CD4-positive, CD25-positive, alpha-beta regulatory T cell (primary cell): ENCODE data around the gene NLRP10. TPM values are rescaled to one million over a fixed set of nuclear protein-coding genes. Genes with fewer than 3 reads are reported as not detected.
"Not testable (repeated sequence)": the region's sequence is repeated elsewhere in the genome, so short reads cannot be mapped to it uniquely, and the experiment has no call there.

Source experiments
- ATAC-seq, 2 donors: fragments of 150-1000 bp; cut with Tn5 transposase; one replicate each; pipeline ENCODE4 v1.10.0; 2021; ENCODE audit warnings: low read depth in 2 of 2, moderate number of reproducible peaks in 2 of 2, moderate library complexity in 1 of 2
- DNase-seq, 3 donors: peaks; one replicate each; pipeline versions ENCODE4 v3.0.0 to v3.0.0-alpha.2; 2012 to 2022; ENCODE audit warnings: mixed read lengths in 1 of 3
- H3K27ac ChIP-seq: one replicate; pipeline ENCODE4 v1.7.0; 2013; ENCODE audit warnings: mild to moderate bottlenecking, low read length; ENCODE audit not compliant: insufficient read depth, poor library complexity, severe bottlenecking
- H3K27me3 ChIP-seq: one replicate; pipeline ENCODE4 v1.7.0; 2013; ENCODE audit warnings: low read length; ENCODE audit not compliant: control insufficient read depth, insufficient read depth
- H3K36me3 ChIP-seq: one replicate; pipeline ENCODE4 v1.7.0; 2013; ENCODE audit warnings: mild to moderate bottlenecking, low read length, moderate library complexity; ENCODE audit not compliant: control insufficient read depth, insufficient read depth
- H3K4me1 ChIP-seq: 2 replicates; pipeline ENCODE4 v1.7.0; 2013; ENCODE audit warnings: mild to moderate bottlenecking, low read length; ENCODE audit not compliant: insufficient read depth, control insufficient read depth, poor library complexity, severe bottlenecking
- H3K4me3 ChIP-seq: one replicate; pipeline ENCODE4 v1.7.0; 2013; ENCODE audit warnings: low read depth, mild to moderate bottlenecking, low read length, moderate library complexity
- H3K9me3 ChIP-seq, 2 experiments: 1 replicate in 1 of 2; 2 replicates in 1 of 2; pipeline ENCODE4 v1.7.0; 2013; ENCODE audit warnings: low read length in 2 of 2, mild to moderate bottlenecking in 1 of 2, moderate library complexity in 1 of 2; ENCODE audit not compliant: control insufficient read depth in 2 of 2
- H3K27ac Mint-ChIP-seq, 3 donors: one replicate each; pipeline ENCODE4 v1.8.0; 2020 to 2022; ENCODE audit warnings: mild to moderate bottlenecking in 3 of 3, mixed read lengths in 3 of 3, moderate library complexity in 2 of 3
- H3K27me3 Mint-ChIP-seq: one replicate; pipeline ENCODE4 v1.8.0; 2022; ENCODE audit warnings: mild to moderate bottlenecking, mixed read lengths
- H3K36me3 Mint-ChIP-seq: one replicate; pipeline ENCODE4 v1.8.0; 2020; ENCODE audit warnings: mixed read lengths
- H3K4me1 Mint-ChIP-seq, 4 donors: one replicate each; pipeline ENCODE4 v1.8.0; 2020 to 2022; ENCODE audit warnings: mixed read lengths in 4 of 4, mild to moderate bottlenecking in 1 of 4
- H3K4me3 Mint-ChIP-seq, 4 donors: one replicate each; pipeline ENCODE4 v1.8.0; 2020 to 2022; ENCODE audit warnings: mild to moderate bottlenecking in 4 of 4, mixed read lengths in 4 of 4, moderate library complexity in 3 of 4
- H3K9me3 Mint-ChIP-seq, 7 donors: one replicate each; pipeline ENCODE4 v1.8.0; 2020 to 2022; ENCODE audit warnings: mixed read lengths in 7 of 7, mild to moderate bottlenecking in 3 of 7, moderate library complexity in 2 of 7
- polyA plus RNA-seq, 4 donors: library from polyadenylated mRNA; unstranded; fragments of 300-500 nt; fragmentation: Illumina TruSeq; gene quantifications; one replicate each; pipeline ENCODE4 v1.2.3, GENCODE V29; 2021
- total RNA-seq: library from RNA; stranded (reverse); gene quantifications from one replicate; pipeline ENCODE4 v1.2.3, GENCODE V29; 2022

The NLRP10 gene
- total and polyA plus RNA-seq, 5 donors from 2014 or later, result not detected

DNA sequence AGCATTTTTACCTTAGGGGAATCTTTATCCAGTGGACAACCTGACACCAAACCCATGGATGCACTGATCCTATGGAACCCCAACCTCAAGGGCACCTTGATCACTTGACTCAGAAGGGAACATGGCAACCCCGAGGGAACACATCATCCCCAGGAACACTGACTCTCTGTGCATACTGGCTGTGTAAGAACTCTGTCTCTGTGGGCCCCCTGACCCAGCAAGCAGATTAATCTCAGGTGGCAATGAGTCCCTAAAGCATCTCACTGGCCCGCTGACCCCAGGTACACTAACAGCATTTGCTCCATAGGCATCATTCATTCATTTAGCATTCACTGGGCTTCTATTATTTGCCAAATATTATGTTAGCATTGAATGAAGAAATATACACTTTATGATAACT is 38.8 kb upstream of the NLRP10 start:
- Histone ChIP-seq H3K9me3 (no peaks in the 10 kb centered on the region), H3K4me3 (no peak overlapping the region), H3K27me3 (no peaks in the 10 kb centered on the region), H3K36me3 (peaks cover 12% of the 10 kb centered on the region), H3K4me1 (no peaks in the 10 kb centered on the region), H3K27ac (no peak overlapping the region)
- Mint-ChIP-seq H3K36me3 (peaks cover 12% of the 10 kb centered on the region), H3K27me3 (no peaks in the 10 kb centered on the region), H3K9me3 (peaks cover 0 to 2% (median 0%) of the 10 kb centered on the region in 7 donors), H3K4me1 (no peaks in the 10 kb centered on the region), H3K27ac (no peak overlapping the region), H3K4me3 (no peak overlapping the region)
- DNase-seq (no peak), ATAC-seq (no peak)

DNA sequence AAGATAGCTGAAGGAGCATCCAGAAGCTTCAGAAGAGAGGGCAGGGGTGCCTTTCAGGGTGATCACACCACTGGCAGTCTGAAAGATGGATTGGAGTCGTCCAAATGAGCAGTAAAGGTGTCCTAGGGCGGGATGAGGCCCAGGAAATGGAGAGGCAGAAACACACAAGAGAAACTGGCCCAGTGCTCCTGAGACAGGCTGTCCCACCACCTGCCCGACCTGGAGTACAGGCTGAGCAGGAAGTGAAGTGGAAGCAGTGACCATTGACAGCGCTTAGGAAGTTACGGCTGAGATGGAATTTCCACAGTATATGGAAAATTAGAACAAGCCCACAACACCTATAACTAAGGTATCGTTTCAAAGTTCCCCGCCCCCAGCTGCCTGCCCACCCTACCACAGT is 37.9 kb upstream of the NLRP10 start:
- no peaks in the 10 kb centered on the region for H3K4me1 Mint-ChIP-seq
- H3K36me3 ChIP-seq, result peaks cover 15% of the 10 kb centered on the region
- ATAC-seq, result peak in 1 of 2 donors; percentile 14
- H3K27me3 Mint-ChIP-seq, result no peaks in the 10 kb centered on the region
- H3K27ac Mint-ChIP-seq, result no peak overlapping the region
- H3K36me3 Mint-ChIP-seq, result peaks cover 15% of the 10 kb centered on the region
- peaks cover 0 to 2% (median 0%) of the 10 kb centered on the region in 7 donors for H3K9me3 Mint-ChIP-seq
- no peaks in the 10 kb centered on the region for H3K9me3 ChIP-seq
- H3K4me1 ChIP-seq, result no peaks in the 10 kb centered on the region
- H3K4me3 ChIP-seq, result no peak overlapping the region
- no peak for DNase-seq
- H3K27me3 ChIP-seq, result no peaks in the 10 kb centered on the region
- no peak overlapping the region for H3K27ac ChIP-seq
- H3K4me3 Mint-ChIP-seq, result no peak overlapping the region

DNA sequence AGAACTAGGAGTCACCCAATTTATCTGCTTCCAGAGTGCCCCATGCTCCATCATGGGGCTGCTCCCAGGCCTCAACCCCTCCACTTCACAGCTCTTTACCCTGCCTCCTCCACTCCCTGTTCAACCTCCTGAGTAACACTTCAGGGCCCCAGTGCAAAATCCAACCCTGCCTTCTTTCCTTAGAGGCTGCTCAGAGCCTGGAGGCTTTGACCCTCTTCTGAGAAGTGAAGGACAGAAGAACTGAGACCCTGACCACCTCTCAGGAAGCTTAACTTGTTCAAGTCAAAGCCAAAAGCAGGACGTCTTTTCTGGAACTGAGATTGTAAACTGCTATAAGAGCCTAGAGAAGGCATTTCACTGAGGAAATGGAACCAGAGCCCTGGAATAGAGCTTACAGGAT is 37.4 kb upstream of the NLRP10 start:
- no peak overlapping the region for H3K4me3 ChIP-seq
- H3K27ac ChIP-seq, result no peak overlapping the region
- peaks cover 0 to 2% (median 0%) of the 10 kb centered on the region in 7 donors for H3K9me3 Mint-ChIP-seq
- H3K27ac Mint-ChIP-seq, result no peak overlapping the region
- no peak for DNase-seq
- no peaks in the 10 kb centered on the region for H3K4me1 ChIP-seq
- H3K36me3 ChIP-seq, result peaks cover 20% of the 10 kb centered on the region
- H3K27me3 ChIP-seq, result no peaks in the 10 kb centered on the region
- no peaks in the 10 kb centered on the region for H3K4me1 Mint-ChIP-seq
- H3K4me3 Mint-ChIP-seq, result no peak overlapping the region
- peaks cover 17% of the 10 kb centered on the region for H3K36me3 Mint-ChIP-seq
- no peaks in the 10 kb centered on the region for H3K27me3 Mint-ChIP-seq
- H3K9me3 ChIP-seq, result no peaks in the 10 kb centered on the region
- no peak for ATAC-seq

DNA sequence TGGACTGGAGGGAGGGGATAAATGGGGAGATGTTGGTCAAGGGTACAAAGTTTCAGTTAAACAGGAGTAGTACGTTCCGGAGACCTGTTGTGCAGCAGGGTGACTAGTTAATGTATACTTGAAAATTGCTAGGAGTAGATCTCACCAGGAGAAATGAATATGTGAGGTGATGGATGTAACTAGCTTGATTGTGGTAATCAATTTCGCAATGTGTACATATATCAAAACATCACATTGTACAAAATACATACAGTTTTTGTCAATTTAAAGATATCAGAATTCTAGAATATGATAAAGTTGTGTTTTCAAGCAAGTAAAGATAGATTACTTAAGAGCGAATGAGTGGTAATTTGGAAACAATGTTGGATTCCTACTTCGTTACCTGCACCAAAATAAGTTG is 35.1 kb upstream of the NLRP10 start:
- ATAC-seq, result no peak
- no peak overlapping the region for H3K27ac Mint-ChIP-seq

DNA sequence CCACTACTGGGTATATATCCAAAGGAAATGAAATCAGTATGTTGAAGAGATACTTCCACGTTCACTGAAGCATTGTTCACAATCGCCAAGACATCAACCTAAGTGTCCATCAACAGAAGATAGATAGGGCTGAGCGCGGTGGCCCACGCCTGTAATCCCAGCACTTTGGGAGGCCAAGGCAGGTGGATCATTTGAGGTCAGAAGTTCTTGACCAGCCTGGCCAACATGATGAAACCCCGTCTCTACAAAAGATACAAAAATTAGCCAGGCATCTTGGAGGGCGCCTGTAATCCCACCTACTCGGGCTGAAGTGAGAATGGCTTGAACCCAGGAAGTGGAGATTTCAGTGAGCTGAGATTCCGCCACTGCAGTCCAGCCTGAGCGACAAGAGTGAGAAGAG is 34.5 kb upstream of the NLRP10 start:
- DNase-seq (no peak), ATAC-seq (no peak)
- Histone ChIP-seq H3K4me3 (no peak overlapping the region), H3K4me1 (no peaks in the 10 kb centered on the region), H3K36me3 (peaks cover 48% of the 10 kb centered on the region), H3K27ac (no peak overlapping the region), H3K27me3 (no peaks in the 10 kb centered on the region), H3K9me3 (no peaks in the 10 kb centered on the region)
- Mint-ChIP-seq H3K36me3 (peaks cover 44% of the 10 kb centered on the region), H3K4me1 (peaks cover 0 to 1% (median 0%) of the 10 kb centered on the region in 4 donors), H3K27ac (peak overlapping the region in 1 of 3 donors; percentile 58), H3K27me3 (no peaks in the 10 kb centered on the region), H3K4me3 (no peak overlapping the region), H3K9me3 (peaks cover 0 to 2% (median 0%) of the 10 kb centered on the region in 7 donors)

More for the DNA sequence above, 35.1 kb upstream of the NLRP10 start:
- H3K36me3 ChIP-seq, result peaks cover 42% of the 10 kb centered on the region
- H3K27ac ChIP-seq, result no peak overlapping the region
- Mint-ChIP-seq H3K27me3 (no peaks in the 10 kb centered on the region), H3K36me3 (peaks cover 39% of the 10 kb centered on the region), H3K9me3 (peaks cover 0 to 2% (median 0%) of the 10 kb centered on the region in 7 donors), H3K4me3 (no peak overlapping the region), H3K4me1 (no peaks in the 10 kb centered on the region)
- no peak overlapping the region for H3K4me3 ChIP-seq
- H3K9me3 ChIP-seq, result no peaks in the 10 kb centered on the region
- no peaks in the 10 kb centered on the region for H3K27me3 ChIP-seq
- H3K4me1 ChIP-seq, result no peaks in the 10 kb centered on the region
- DNase-seq, result no peak

DNA sequence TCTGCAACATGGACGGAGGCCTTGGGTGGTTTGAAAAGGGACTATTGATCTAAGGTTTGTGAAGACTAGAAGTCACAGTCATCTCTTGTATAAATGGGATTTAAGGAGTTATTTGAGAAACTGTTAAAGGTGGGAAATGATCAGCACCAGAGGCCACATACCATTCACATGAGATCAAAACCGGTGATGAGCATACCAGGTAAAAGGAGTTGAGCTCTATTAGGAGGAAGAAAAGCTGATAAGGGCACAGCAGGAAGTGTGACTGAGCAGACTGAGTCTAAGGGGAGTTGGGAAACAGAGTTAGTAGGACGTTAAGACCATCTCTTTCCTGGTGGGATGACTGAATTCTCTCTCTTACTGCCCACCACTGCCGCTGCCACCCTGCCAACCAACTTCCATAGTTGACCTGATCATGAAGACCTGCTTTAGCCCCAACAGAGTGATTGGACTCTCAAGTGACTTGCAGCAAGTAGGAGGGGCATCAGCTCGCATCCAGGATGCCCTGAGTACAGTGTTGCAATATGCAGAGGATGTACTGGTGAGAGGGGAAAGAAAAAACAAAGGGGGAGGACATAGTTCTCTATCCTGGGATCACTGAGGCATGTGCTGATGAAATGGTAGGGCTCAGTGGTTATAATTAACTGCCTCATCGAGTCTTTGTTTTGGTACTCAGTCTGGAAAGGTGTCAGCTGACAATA is 29.5 kb upstream of the NLRP10 start:
- H3K4me3 ChIP-seq, result no peak overlapping the region
- no peaks in the 10 kb centered on the region for H3K9me3 ChIP-seq
- Mint-ChIP-seq H3K27me3 (no peaks in the 10 kb centered on the region), H3K9me3 (no peaks in the 10 kb centered on the region), H3K27ac (no peak overlapping the region), H3K4me3 (peak overlapping the region in 1 of 4 donors; percentile 10), H3K36me3 (peaks cover 62% of the 10 kb centered on the region), H3K4me1 (peaks cover 9 to 33% (median 16%) of the 10 kb centered on the region in 4 donors)
- H3K27me3 ChIP-seq, result no peaks in the 10 kb centered on the region
- H3K27ac ChIP-seq, result no peak overlapping the region
- H3K36me3 ChIP-seq, result peaks cover 79% of the 10 kb centered on the region
- H3K4me1 ChIP-seq, result no peaks in the 10 kb centered on the region
- ATAC-seq, result no peak
- DNase-seq, result no peak

DNA sequence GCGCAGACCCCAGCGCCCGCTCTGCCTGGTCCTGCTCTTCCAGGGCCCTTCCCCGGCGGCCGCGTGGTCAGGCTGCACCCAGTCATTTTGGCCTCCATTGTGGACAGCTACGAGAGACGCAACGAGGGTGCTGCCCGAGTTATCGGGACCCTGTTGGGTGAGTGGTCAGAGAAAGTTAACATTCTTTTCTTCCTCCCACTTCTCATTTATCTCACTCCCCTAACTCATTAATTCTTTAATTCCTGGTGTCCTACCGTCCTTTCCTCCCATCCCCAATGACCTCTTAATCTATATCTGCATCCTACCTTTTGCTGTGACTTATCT is 22.3 kb upstream of the NLRP10 start:
- peak overlapping the region; percentile 75 for H3K27ac ChIP-seq
- H3K4me3 ChIP-seq, result peak overlapping the region; percentile 98
- H3K9me3 Mint-ChIP-seq, H3K27me3 ChIP-seq, H3K9me3 ChIP-seq, H3K27me3 Mint-ChIP-seq, DNase-seq: not testable (repeated sequence)
- Mint-ChIP-seq H3K27ac (peak overlapping the region; percentile 94 to 100 (median 97)), H3K4me1 (peaks cover 21 to 58% (median 41%) of the 10 kb centered on the region in 4 donors), H3K36me3 (peaks cover 16% of the 10 kb centered on the region), H3K4me3 (peak overlapping the region; percentile 77 to 98 (median 94))
- H3K36me3 ChIP-seq, result peaks cover 21% of the 10 kb centered on the region
- peak in 1 of 2 donors; percentile 2 for ATAC-seq
- peaks cover 25% of the 10 kb centered on the region for H3K4me1 ChIP-seq
